ENCODE results near the gene SETBP1. TPM values are rescaled to one million over a fixed set of nuclear protein-coding genes. Genes with fewer than 3 reads are reported as not detected.

The SETBP1 gene
- total RNA-seq, 2 experiments from 2014 or later: 6.4 to 6.7 TPM

- Mint-ChIP-seq H3K27ac (no peak overlapping the region), H3K36me3 (peaks cover 1% of the 10 kb centered on the region), H3K4me1 (ENCODE audit: low read depth) (peaks cover 15% of the 10 kb centered on the region), H3K4me3 (no peak overlapping the region), H3K9me3 (no peaks in the 10 kb centered on the region), H3K27me3 (peaks cover 6% of the 10 kb centered on the region)
- DNase-seq: no peak
- POLR2A ChIA-PET: no interaction called here
- CTCF ChIA-PET: no interaction called here
- intact Hi-C loops (cut with micrococcal nuclease): no loop called here
Observed at GRCh38 chr18:44737623-44738022, 56.9 kb downstream of the SETBP1 start.

- Mint-ChIP-seq H3K27ac (no peak overlapping the region), H3K9me3 (no peaks in the 10 kb centered on the region), H3K36me3 (no peaks in the 10 kb centered on the region), H3K27me3 (peaks cover 6% of the 10 kb centered on the region), H3K4me1 (ENCODE audit: low read depth) (no peaks in the 10 kb centered on the region), H3K4me3 (no peak overlapping the region)
- CTCF ChIA-PET: no interaction called here
- intact Hi-C loops (cut with micrococcal nuclease): no loop called here
- POLR2A ChIA-PET: no interaction called here
- no peak for DNase-seq
Observed at GRCh38 chr18:44740000-44740399, 59.3 kb downstream of the SETBP1 start.

GRCh38 chr18:44741085-44741484, 60.4 kb downstream of the SETBP1 start:
- H3K27me3 Mint-ChIP-seq: peaks cover 8% of the 10 kb centered on the region
- DNase-seq: no peak
- no peak overlapping the region for H3K4me3 Mint-ChIP-seq
- no peaks in the 10 kb centered on the region for H3K36me3 Mint-ChIP-seq
- H3K4me1 Mint-ChIP-seq (ENCODE audit: low read depth): no peaks in the 10 kb centered on the region
- ChIA-PET POLR2A (no interaction called here), CTCF (no interaction called here)
- intact Hi-C loops (cut with micrococcal nuclease): no loop called here
- H3K9me3 Mint-ChIP-seq: no peaks in the 10 kb centered on the region
- no peak overlapping the region for H3K27ac Mint-ChIP-seq

- Mint-ChIP-seq H3K4me1 (ENCODE audit: low read depth) (no peaks in the 10 kb centered on the region), H3K4me3 (no peak overlapping the region), H3K27ac (no peak overlapping the region), H3K36me3 (no peaks in the 10 kb centered on the region), H3K27me3 (peaks cover 10% of the 10 kb centered on the region), H3K9me3 (no peaks in the 10 kb centered on the region)
- ChIA-PET CTCF (no interaction called here), POLR2A (no interaction called here)
- no peak for DNase-seq
- intact Hi-C loops (cut with micrococcal nuclease): no loop called here
Observed at GRCh38 chr18:44741511-44741910, 60.8 kb downstream of the SETBP1 start.

- Mint-ChIP-seq H3K36me3 (no peaks in the 10 kb centered on the region), H3K27me3 (peaks cover 10% of the 10 kb centered on the region), H3K9me3 (no peaks in the 10 kb centered on the region), H3K27ac (no peak overlapping the region), H3K4me1 (ENCODE audit: low read depth) (no peaks in the 10 kb centered on the region), H3K4me3 (no peak overlapping the region)
- ChIA-PET POLR2A (no interaction called here), CTCF (no interaction called here)
- intact Hi-C loops (cut with micrococcal nuclease): no loop called here
- DNase-seq: no peak
Observed at GRCh38 chr18:44742126-44742525, 61.4 kb downstream of the SETBP1 start.

- CTCF ChIA-PET: no interaction called here
- DNase-seq: no peak
- Mint-ChIP-seq H3K27me3 (peaks cover 10% of the 10 kb centered on the region), H3K36me3 (no peaks in the 10 kb centered on the region), H3K4me3 (no peak overlapping the region), H3K27ac (no peak overlapping the region), H3K4me1 (ENCODE audit: low read depth) (no peaks in the 10 kb centered on the region), H3K9me3 (no peaks in the 10 kb centered on the region)
- intact Hi-C loops (cut with micrococcal nuclease): no loop called here
- POLR2A ChIA-PET: no interaction called here
Observed at GRCh38 chr18:44742718-44743311, 62.1 kb downstream of the SETBP1 start.

GRCh38 chr18:44743631-44744030, 62.9 kb downstream of the SETBP1 start:
- ChIA-PET POLR2A (no interaction called here), CTCF (interaction anchor here (1.1 kb wide), 1 partner anchor 470 kb away, joined by 4 read pairs; no protein-coding TSS in a partner anchor)
- Mint-ChIP-seq H3K27me3 (peaks cover 12% of the 10 kb centered on the region), H3K27ac (no peak overlapping the region), H3K4me1 (ENCODE audit: low read depth) (no peaks in the 10 kb centered on the region), H3K36me3 (no peaks in the 10 kb centered on the region), H3K9me3 (no peaks in the 10 kb centered on the region), H3K4me3 (no peak overlapping the region)
- intact Hi-C loops (cut with micrococcal nuclease): no loop called here
- DNase-seq: no peak

- ChIA-PET CTCF (interaction anchor here (1.1 kb wide), 1 partner anchor 469 kb away, joined by 4 read pairs; no protein-coding TSS in a partner anchor), POLR2A (no interaction called here)
- Mint-ChIP-seq H3K4me1 (ENCODE audit: low read depth) (no peaks in the 10 kb centered on the region), H3K36me3 (no peaks in the 10 kb centered on the region), H3K27ac (no peak overlapping the region), H3K4me3 (no peak overlapping the region), H3K9me3 (no peaks in the 10 kb centered on the region), H3K27me3 (peaks cover 12% of the 10 kb centered on the region)
- intact Hi-C loops (cut with micrococcal nuclease): no loop called here
- DNase-seq: no peak
Observed at GRCh38 chr18:44744161-44745121, 63.8 kb downstream of the SETBP1 start.

- ChIA-PET CTCF (no interaction called here), POLR2A (no interaction called here)
- no peak for DNase-seq
- Mint-ChIP-seq H3K9me3 (no peaks in the 10 kb centered on the region), H3K4me3 (no peak overlapping the region), H3K27ac (no peak overlapping the region), H3K4me1 (ENCODE audit: low read depth) (peaks cover 7% of the 10 kb centered on the region), H3K36me3 (no peaks in the 10 kb centered on the region), H3K27me3 (peaks cover 6% of the 10 kb centered on the region)
- intact Hi-C loops (cut with micrococcal nuclease): no loop called here
Observed at GRCh38 chr18:44747157-44747556, 66.5 kb downstream of the SETBP1 start.

- no peak for DNase-seq
- Mint-ChIP-seq H3K4me3 (no peak overlapping the region), H3K27me3 (peaks cover 6% of the 10 kb centered on the region), H3K36me3 (no peaks in the 10 kb centered on the region), H3K27ac (no peak overlapping the region), H3K9me3 (no peaks in the 10 kb centered on the region), H3K4me1 (ENCODE audit: low read depth) (peaks cover 7% of the 10 kb centered on the region)
- intact Hi-C loops (cut with micrococcal nuclease): no loop called here
- ChIA-PET CTCF (no interaction called here), POLR2A (no interaction called here)
Observed at GRCh38 chr18:44748582-44748981, 67.9 kb downstream of the SETBP1 start.

- Mint-ChIP-seq H3K4me3 (no peak overlapping the region), H3K4me1 (ENCODE audit: low read depth) (peaks cover 7% of the 10 kb centered on the region), H3K27me3 (peaks cover 6% of the 10 kb centered on the region), H3K36me3 (no peaks in the 10 kb centered on the region), H3K27ac (no peak overlapping the region), H3K9me3 (no peaks in the 10 kb centered on the region)
- POLR2A ChIA-PET: no interaction called here
- intact Hi-C loops (cut with micrococcal nuclease): no loop called here
- CTCF ChIA-PET: no interaction called here
- no peak for DNase-seq
Observed at GRCh38 chr18:44750774-44751173, 70.1 kb downstream of the SETBP1 start.

GRCh38 chr18:44754567-44754966, 73.9 kb downstream of the SETBP1 start:
- DNase-seq: no peak
- H3K27me3 Mint-ChIP-seq: peaks cover 3% of the 10 kb centered on the region
- POLR2A ChIA-PET: no interaction called here
- intact Hi-C loops (cut with micrococcal nuclease): no loop called here
- no peaks in the 10 kb centered on the region for H3K9me3 Mint-ChIP-seq
- CTCF ChIA-PET: no interaction called here
- no peaks in the 10 kb centered on the region for H3K36me3 Mint-ChIP-seq
- H3K4me3 Mint-ChIP-seq: no peak overlapping the region
- H3K27ac Mint-ChIP-seq: no peak overlapping the region
- H3K4me1 Mint-ChIP-seq (ENCODE audit: low read depth): peaks cover 22% of the 10 kb centered on the region
